Epithelial cell of esophagus (primary cell): ENCODE results near the gene CHID1.

ENCODE experiments used
- DNase-seq: peaks from one replicate; pipeline ENCODE4 v3.0.0; 2010; ENCODE audit warnings: low read depth
- H3K4me3 ChIP-seq: 2 replicates; pipeline ENCODE4 v1.5.1; 2011; ENCODE audit warnings: mild to moderate bottlenecking, low read length, control low read depth
- TF ChIP-seq, protein P1 (sequence below): IDR thresholded peaks from 2 replicates; pipeline ENCODE4 v1.5.1; 2011; ENCODE audit warnings: low read depth, mild to moderate bottlenecking, low read length, control low read depth, inconsistent platforms; ENCODE audit not compliant: insufficient read depth; ENCODE audit errors: missing control alignments

CHID1 gene

DNA sequence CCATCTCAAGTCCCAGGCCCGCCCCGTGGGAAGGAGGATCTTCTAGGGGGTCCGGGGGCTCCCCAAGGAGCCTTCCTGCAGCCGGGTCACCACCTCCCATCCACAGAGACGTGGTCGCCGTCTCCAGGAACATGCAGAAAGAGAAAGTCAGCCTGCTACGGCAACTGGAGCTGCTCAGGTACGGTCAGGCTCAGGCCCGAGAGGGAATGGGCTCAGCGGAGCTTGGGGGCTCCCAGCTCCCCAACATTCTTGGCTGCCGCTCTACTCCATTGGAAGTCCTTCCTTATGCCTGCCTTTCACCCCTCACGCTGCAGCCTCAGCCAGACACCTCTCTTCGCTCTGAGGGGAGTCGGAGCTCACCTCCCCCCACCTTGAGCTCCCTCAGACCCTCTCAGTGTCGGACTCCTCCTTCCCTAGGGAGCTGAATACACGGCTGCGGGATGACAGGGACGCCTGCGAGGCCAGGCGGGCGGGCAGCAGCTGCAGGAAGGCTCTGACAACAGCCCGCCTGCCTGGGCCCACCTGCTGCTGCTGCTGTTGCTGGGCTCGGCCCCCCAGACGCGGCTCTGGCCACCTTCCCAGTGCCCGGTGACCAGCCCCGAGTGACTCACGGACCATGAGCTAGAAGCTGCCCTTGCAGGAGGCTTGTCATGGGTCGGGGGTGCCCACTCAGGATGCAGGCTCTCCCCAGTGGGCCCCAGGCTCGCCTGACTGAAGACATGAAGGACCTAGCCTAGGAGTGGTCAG is 79.3 kb downstream of the CHID1 start:
- H3K4me3 ChIP-seq = no peak overlapping the region
- TF ChIP-seq, protein P1, sequence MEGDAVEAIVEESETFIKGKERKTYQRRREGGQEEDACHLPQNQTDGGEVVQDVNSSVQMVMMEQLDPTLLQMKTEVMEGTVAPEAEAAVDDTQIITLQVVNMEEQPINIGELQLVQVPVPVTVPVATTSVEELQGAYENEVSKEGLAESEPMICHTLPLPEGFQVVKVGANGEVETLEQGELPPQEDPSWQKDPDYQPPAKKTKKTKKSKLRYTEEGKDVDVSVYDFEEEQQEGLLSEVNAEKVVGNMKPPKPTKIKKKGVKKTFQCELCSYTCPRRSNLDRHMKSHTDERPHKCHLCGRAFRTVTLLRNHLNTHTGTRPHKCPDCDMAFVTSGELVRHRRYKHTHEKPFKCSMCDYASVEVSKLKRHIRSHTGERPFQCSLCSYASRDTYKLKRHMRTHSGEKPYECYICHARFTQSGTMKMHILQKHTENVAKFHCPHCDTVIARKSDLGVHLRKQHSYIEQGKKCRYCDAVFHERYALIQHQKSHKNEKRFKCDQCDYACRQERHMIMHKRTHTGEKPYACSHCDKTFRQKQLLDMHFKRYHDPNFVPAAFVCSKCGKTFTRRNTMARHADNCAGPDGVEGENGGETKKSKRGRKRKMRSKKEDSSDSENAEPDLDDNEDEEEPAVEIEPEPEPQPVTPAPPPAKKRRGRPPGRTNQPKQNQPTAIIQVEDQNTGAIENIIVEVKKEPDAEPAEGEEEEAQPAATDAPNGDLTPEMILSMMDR = no peak
- no peak for DNase-seq

DNA sequence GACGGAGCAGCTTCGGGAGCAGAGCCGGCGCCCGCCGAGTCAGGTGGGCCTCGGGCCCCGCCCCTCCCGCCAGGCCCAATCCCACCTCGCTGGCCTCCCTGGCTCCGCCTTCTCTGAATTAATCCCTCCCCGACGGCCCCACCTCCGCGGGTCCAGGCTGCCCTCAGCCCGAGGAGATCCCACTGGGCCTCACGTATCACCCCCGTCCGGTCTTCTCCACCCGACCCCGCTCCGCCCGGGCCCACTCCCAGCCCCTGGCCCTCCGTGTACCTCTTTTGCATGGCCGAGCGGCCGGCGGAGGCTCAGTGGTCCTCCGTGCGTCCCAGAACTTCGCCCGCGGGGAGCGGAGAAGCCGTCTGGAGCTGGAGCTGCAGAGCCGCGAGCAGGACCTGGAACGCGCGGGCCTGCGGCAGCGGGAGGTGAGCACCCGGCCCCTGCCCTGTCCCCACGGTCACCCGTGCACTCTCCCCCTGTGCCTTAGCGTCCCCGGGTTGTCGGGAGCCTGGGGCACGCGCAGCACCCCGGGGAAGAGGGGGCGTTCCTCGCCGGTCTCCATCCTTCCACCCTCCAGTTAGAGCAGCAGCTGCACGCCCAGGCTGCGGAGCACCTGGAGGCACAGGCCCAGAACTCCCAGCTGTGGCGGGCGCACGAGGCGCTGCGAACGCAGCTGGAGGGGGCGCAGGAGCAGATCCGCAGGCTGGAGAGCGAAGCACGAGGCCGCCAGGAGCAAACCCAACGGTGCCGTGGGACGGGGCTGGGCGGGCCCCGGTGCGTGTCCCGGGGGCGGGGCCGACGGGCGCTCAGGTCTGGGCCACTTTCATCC is 80.1 kb downstream of the CHID1 start:
- DNase-seq = peak; percentile 77
- peak overlapping the region; percentile 19 for H3K4me3 ChIP-seq
- TF ChIP-seq, protein P1 = no peak

DNA sequence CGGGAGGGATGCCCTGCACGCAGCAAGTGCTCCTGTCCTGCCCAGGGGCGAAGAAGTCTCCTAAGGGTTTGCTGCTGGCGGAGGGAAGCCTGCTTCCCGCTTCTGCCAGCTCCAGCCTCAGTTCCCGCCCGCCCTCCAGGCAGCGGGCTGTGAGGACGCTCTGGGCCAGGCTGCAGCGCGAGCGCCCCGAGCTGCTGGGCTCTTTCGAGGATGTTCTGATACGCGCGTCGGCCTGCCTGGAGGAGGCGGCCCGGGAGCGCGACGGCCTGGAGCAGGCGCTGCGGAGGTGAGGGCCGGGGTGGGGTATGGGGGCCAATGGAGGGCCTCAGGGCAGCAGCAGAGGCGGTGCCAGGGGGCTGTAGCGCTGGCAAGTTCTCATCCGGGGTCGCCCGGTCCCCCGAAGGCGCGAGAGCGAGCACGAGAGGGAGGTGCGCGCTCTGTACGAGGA is 80.7 kb downstream of the CHID1 start:
- TF ChIP-seq, protein P1 = no peak
- no peak for DNase-seq
- peak overlapping the region; percentile 19 for H3K4me3 ChIP-seq

DNA sequence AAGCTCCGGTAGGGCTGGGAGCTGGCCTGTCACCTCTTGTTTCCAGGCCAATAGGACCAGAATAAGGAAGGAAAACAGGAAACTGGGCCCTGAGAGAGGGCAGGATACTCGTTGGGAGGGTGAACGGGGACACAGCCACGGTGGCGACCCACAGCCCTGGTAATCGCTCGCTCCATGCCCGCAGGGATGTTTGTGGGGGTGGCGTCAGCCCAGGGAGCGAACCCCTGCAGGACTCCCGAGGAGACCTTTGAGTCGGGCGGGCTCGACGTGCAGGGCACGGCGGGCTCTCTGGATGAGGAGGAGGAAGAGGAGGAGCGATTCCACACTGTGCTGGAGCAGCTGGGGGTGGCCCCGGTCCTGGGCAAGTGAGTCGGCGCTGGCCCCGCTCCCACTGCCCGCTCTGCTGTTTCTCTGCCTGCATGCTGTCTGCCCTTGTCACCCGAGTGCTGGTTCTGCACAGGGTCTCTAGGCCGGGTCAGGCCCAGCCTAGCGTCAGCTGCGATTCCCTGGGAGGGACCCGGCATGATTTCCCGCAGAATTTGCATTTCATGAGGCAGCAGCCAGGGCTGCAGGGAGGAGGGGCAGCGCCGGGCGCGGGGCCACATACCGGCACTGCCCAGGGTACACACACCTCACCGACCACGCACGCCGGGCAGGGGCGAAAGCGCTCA is 81.3 kb downstream of the CHID1 start:
- no peak for DNase-seq
- H3K4me3 ChIP-seq = no peak overlapping the region
- TF ChIP-seq, protein P1 = no peak

DNA sequence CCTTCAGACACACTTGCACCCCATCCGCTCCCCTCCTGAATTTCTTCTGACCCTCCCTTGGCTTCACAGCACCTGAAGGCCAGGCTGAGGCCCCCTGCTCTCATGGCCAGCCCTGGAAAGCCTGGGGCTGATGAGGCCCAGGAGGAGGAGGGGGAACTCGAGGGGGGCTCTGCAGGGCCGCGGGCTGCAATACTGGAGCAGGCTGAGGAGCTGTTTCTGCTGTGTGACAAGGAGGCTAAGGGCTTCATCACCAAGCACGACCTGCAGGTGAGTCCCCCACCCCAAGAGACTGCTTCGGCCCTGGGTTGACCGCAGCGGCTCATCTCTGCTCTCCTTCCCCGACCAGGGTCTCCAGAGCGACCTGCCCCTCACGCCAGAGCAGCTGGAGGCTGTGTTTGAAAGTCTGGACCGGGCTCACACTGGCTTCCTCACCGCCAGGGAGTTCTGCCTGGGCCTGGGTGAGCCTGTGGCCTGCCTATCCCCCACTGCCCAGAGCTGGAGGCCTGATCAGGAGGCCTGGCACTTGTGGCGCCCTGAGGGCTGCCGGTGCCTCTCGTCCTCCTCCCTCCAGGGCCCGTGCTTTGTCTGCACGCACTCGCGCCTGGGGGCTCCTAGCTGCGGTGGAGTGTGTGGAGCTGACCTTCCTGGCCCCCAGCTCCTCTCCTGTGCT is 82.0 kb downstream of the CHID1 start:
- no peak for DNase-seq
- H3K4me3 ChIP-seq = no peak overlapping the region
- TF ChIP-seq, protein P1 = no peak

DNA sequence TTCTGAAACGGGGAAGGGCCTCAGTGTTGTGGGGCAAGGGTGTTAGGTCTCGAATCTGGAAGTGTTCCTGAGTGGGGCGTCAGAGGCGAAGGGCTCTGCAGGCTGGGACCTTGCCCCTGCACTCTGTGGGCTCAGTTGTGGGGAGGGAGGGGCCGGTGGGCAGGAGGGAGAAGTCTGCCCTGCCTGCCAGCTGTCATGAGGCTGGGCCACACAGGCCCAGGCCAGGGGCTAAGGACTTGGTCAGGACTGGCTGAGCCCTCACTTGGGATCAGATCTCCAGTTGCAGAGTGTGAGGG is 82.8 kb downstream of the CHID1 start, which contains the start of gene CRACR2B:
Gene CRACR2B (plus strand): TSS at position 23 of the 296 bp plus-strand sequence. CDS start 689 bp downstream, outside the sequence.
- DNase-seq = no peak
- TF ChIP-seq, protein P1 = no peak
- no peak within 1 kb of the TSS for H3K4me3 ChIP-seq
